Neural progenitor cell (in vitro differentiated cells): ENCODE data around the gene DHX35. TPM values are rescaled to one million over a fixed set of nuclear protein-coding genes. Genes with fewer than 3 reads are reported as not detected.
"Not testable (repeated sequence)": the region's sequence is repeated elsewhere in the genome, so short reads cannot be mapped to it uniquely, and the experiment has no call there.

Experiments
- DNase-seq: peaks from one replicate; pipeline ENCODE4 v3.0.0-alpha.2; 2016; ENCODE audit warnings: low spot score
- H2AFZ ChIP-seq: fragments of 200-600 bp; sonication (generic); replicated peaks from 2 replicates; pipeline ENCODE4 v1.6.1; 2016; ENCODE audit warnings: antibody characterized with exemption
- H3F3A ChIP-seq: fragments of 200-600 bp; sonication (generic); 2 replicates; pipeline ENCODE4 v1.6.1; 2016; ENCODE audit warnings: antibody characterized with exemption, low read depth
- H3K27ac ChIP-seq: fragments of 200-600 bp; sonication (generic); 2 replicates; pipeline ENCODE4 v1.5.1; 2016; ENCODE audit warnings: mild to moderate bottlenecking
- H3K27me3 ChIP-seq: fragments of 200-600 bp; sonication (generic); 2 replicates; pipeline ENCODE4 v1.6.1; 2016; ENCODE audit warnings: mild to moderate bottlenecking, moderate library complexity
- H3K36me3 ChIP-seq: fragments of 200-600 bp; sonication (generic); 2 replicates; pipeline ENCODE4 v1.5.1; 2016
- H3K4me1 ChIP-seq: fragments of 200-600 bp; sonication (generic); 2 replicates; pipeline ENCODE4 v1.6.1; 2016; ENCODE audit warnings: mixed run types
- H3K4me2 ChIP-seq: fragments of 200-600 bp; sonication (generic); 2 replicates; pipeline ENCODE4 v1.6.1; 2016
- H3K4me3 ChIP-seq: fragments of 200-600 bp; sonication (generic); 2 replicates; pipeline ENCODE4 v1.5.1; 2016
- H3K79me2 ChIP-seq: fragments of 200-600 bp; sonication (generic); 2 replicates; pipeline ENCODE4 v1.6.1; 2016; ENCODE audit warnings: low read depth
- H3K9ac ChIP-seq: fragments of 200-600 bp; sonication (generic); 2 replicates; pipeline ENCODE4 v1.6.1; 2016
- H3K9me3 ChIP-seq: fragments of 200-600 bp; sonication (generic); 2 replicates; pipeline ENCODE4 v1.5.1; 2016; ENCODE audit warnings: low read depth
- H4K20me1 ChIP-seq: fragments of 200-600 bp; sonication (generic); 2 replicates; pipeline ENCODE4 v1.6.1; 2016; ENCODE audit warnings: low read depth
- H3K27ac Mint-ChIP-seq: 3 replicates; pipeline ENCODE4 v1.8.0; 2021; ENCODE audit warnings: mixed read lengths
- H3K27me3 Mint-ChIP-seq: 2 replicates; pipeline ENCODE4 v1.8.0; 2022; ENCODE audit warnings: low read depth, mild to moderate bottlenecking, inconsistent platforms, moderate library complexity, mixed read lengths; ENCODE audit not compliant: insufficient read depth
- H3K36me3 Mint-ChIP-seq: 3 replicates; pipeline ENCODE4 v1.8.0; 2021; ENCODE audit warnings: mixed read lengths
- H3K4me1 Mint-ChIP-seq: 3 replicates; pipeline ENCODE4 v1.8.0; 2021; ENCODE audit warnings: mixed read lengths
- H3K4me3 Mint-ChIP-seq: 3 replicates; pipeline ENCODE4 v1.8.0; 2021; ENCODE audit warnings: mild to moderate bottlenecking, moderate library complexity, mixed read lengths
- H3K9me3 Mint-ChIP-seq: 3 replicates; pipeline ENCODE4 v1.8.0; 2020; ENCODE audit warnings: mixed read lengths
- EZH2 ChIP-seq: fragments of 200-600 bp; sonication (generic); IDR thresholded peaks from 2 replicates; pipeline ENCODE4 v1.6.1; 2017; ENCODE audit warnings: antibody characterized with exemption, mild to moderate bottlenecking, moderate library complexity
- EZH2phosphoT487 ChIP-seq: fragments of 200-600 bp; sonication (generic); IDR thresholded peaks from 2 replicates; pipeline ENCODE4 v1.6.1; 2017; ENCODE audit warnings: antibody characterized with exemption
- total RNA-seq: library from RNA; depleted of rRNA; stranded (reverse); fragments of >200 nt; gene quantifications from 2 replicates; pipeline ENCODE4 v1.2.3, GENCODE V29; 2015; ENCODE audit warnings: low replicate concordance
- TF ChIP-seq, protein P1 (sequence below): fragments of 200-600 bp; sonication (generic); IDR thresholded peaks from 2 replicates; pipeline ENCODE4 v1.5.1; 2017; ENCODE audit warnings: antibody characterized with exemption, mild to moderate bottlenecking

The DHX35 gene
- total RNA-seq, 1 donor from 2014 or later = 22.5 TPM

DNA sequence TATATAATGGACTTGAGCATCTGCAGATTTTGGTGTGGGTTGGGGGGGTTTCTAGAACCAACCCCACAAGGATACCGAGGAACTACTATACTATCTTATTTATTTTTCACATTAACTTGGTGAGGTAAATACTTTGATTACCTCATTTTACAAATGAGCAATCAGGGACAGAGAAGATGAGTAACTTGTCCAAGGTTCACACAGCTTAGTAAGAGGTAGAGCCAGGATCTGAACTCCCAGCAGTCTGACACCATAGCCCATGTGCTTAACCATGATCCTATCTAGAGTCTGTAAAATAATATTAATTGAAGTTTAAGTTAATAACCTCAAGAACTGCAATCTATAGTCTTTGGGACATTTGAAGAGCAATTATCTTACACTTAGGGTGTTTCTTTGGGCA is 28.6 kb downstream of the DHX35 start:
- H3K27me3 ChIP-seq = no peaks in the 10 kb centered on the region
- H3K4me3 ChIP-seq = no peak overlapping the region
- no peaks in the 10 kb centered on the region for H3F3A ChIP-seq
- H3K9me3 ChIP-seq = no peaks in the 10 kb centered on the region
- no peak overlapping the region for H3K4me2 ChIP-seq
- no peak overlapping the region for H3K27ac ChIP-seq
- H2AFZ ChIP-seq = no peak overlapping the region
- H3K9ac ChIP-seq = no peak overlapping the region
- H3K4me3 Mint-ChIP-seq = no peak overlapping the region
- no peak for DNase-seq
- peaks cover 9% of the 10 kb centered on the region for H3K36me3 ChIP-seq
- H3K36me3 Mint-ChIP-seq = peaks cover 21% of the 10 kb centered on the region
- H3K9me3 Mint-ChIP-seq = no peaks in the 10 kb centered on the region
- H3K4me1 Mint-ChIP-seq = no peaks in the 10 kb centered on the region
- TF ChIP-seq EZH2phosphoT487 (no peak), EZH2 (no peak)
- TF ChIP-seq, protein P1, sequence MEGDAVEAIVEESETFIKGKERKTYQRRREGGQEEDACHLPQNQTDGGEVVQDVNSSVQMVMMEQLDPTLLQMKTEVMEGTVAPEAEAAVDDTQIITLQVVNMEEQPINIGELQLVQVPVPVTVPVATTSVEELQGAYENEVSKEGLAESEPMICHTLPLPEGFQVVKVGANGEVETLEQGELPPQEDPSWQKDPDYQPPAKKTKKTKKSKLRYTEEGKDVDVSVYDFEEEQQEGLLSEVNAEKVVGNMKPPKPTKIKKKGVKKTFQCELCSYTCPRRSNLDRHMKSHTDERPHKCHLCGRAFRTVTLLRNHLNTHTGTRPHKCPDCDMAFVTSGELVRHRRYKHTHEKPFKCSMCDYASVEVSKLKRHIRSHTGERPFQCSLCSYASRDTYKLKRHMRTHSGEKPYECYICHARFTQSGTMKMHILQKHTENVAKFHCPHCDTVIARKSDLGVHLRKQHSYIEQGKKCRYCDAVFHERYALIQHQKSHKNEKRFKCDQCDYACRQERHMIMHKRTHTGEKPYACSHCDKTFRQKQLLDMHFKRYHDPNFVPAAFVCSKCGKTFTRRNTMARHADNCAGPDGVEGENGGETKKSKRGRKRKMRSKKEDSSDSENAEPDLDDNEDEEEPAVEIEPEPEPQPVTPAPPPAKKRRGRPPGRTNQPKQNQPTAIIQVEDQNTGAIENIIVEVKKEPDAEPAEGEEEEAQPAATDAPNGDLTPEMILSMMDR = no peak
- H3K27me3 Mint-ChIP-seq = no peaks in the 10 kb centered on the region
- no peaks in the 10 kb centered on the region for H3K4me1 ChIP-seq
- no peaks in the 10 kb centered on the region for H4K20me1 ChIP-seq
- no peaks in the 10 kb centered on the region for H3K79me2 ChIP-seq
- no peak overlapping the region for H3K27ac Mint-ChIP-seq

DNA sequence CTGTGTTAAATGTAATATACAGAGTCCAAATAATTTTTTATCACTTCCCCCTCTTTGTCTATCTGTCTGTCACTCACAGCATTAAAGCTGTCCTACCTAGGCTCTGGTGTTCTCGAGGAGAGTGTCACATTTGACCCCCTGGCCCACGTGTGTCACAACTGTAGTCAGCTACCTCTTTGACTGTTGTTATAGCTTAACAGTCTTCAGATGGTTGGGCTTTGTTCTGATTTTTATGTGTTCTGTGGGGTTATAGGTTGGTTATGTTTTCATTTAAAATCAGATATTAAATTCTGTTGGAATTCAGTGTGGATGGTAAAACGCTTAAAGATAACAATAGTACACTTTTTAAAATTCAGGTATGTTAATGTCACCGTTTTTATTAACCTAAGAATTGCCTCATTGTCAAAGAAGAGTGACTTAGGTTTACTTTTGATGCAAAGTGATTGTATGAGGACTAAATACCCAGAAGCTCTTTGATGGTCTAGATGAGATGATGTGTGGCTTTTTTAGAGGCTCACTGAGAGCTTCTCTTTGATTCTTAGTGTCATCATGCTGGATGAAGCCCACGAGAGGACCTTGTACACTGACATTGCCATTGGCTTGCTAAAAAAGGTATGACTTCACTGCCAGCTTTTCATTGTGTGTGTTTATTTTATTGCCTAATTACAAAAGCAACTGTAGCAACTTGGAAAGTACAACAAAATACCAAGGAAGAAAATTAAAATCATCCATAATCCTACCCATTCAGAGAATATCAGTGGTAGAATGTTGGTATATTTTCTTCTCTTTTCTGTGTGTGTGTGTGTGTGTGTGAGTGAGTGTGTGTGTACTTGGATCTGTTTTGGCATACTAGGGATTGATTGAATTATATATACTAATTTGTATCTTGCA is 29.9 kb downstream of the DHX35 start:
- no peak overlapping the region for H3K27ac Mint-ChIP-seq
- H2AFZ ChIP-seq = no peak overlapping the region
- no peaks in the 10 kb centered on the region for H3K27me3 ChIP-seq

DNA sequence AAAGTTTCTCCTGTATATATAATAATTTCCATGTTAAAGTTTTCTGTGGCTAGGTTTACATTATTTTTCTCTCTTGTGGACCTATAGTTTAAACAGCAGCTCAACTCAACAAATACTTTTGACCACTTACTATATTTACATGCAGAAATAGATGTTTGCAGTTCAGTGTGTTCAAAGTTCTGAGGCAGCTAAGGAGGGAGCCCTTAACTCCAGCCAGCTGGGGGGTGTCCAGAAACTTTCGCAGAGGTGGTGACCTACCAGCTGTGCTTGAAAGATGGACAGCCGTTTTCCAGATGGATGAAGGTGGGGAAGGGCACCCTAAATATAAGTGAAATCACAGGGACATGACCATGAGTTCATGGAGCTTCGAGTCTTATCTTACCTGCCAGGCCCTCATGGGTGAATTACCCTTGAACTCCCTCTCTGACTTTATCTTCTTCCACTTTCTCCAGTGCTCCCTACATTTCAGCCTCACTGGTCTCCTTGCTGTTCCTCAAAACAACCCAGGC is 33.4 kb downstream of the DHX35 start:
- Histone ChIP-seq H3K4me1 (no peaks in the 10 kb centered on the region), H3K4me2 (no peak overlapping the region), H3K4me3 (no peak overlapping the region), H4K20me1 (no peaks in the 10 kb centered on the region), H2AFZ (no peak overlapping the region), H3K27ac (no peak overlapping the region), H3F3A (no peaks in the 10 kb centered on the region), H3K36me3 (no peaks in the 10 kb centered on the region), H3K9me3 (no peaks in the 10 kb centered on the region), H3K27me3 (no peaks in the 10 kb centered on the region), H3K79me2 (no peaks in the 10 kb centered on the region), H3K9ac (no peak overlapping the region)
- no peak for DNase-seq
- H3K9me3 Mint-ChIP-seq = no peaks in the 10 kb centered on the region
- H3K36me3 Mint-ChIP-seq = peaks cover 22% of the 10 kb centered on the region
- no peak for TF ChIP-seq EZH2
- TF ChIP-seq, protein P1 = no peak
- no peak for TF ChIP-seq EZH2phosphoT487
- no peaks in the 10 kb centered on the region for H3K27me3 Mint-ChIP-seq
- no peak overlapping the region for H3K27ac Mint-ChIP-seq
- H3K4me3 Mint-ChIP-seq = no peak overlapping the region
- no peaks in the 10 kb centered on the region for H3K4me1 Mint-ChIP-seq

More for the DNA sequence above, 29.9 kb downstream of the DHX35 start:
- H3K4me1 ChIP-seq = no peaks in the 10 kb centered on the region
- H4K20me1 ChIP-seq = no peaks in the 10 kb centered on the region
- H3K9me3 ChIP-seq = no peaks in the 10 kb centered on the region
- no peaks in the 10 kb centered on the region for H3F3A ChIP-seq
- H3K9ac ChIP-seq = no peak overlapping the region
- no peak overlapping the region for H3K27ac ChIP-seq
- no peaks in the 10 kb centered on the region for H3K79me2 ChIP-seq
- H3K9me3 Mint-ChIP-seq = no peaks in the 10 kb centered on the region
- H3K4me3 Mint-ChIP-seq = no peak overlapping the region
- H3K36me3 ChIP-seq = peaks cover 9% of the 10 kb centered on the region
- no peak overlapping the region for H3K4me2 ChIP-seq
- no peaks in the 10 kb centered on the region for H3K27me3 Mint-ChIP-seq
- TF ChIP-seq EZH2phosphoT487 (no peak), EZH2 (no peak)
- TF ChIP-seq, protein P1 = no peak
- no peaks in the 10 kb centered on the region for H3K4me1 Mint-ChIP-seq
- peaks cover 25% of the 10 kb centered on the region for H3K36me3 Mint-ChIP-seq
- no peak for DNase-seq
- H3K4me3 ChIP-seq = no peak overlapping the region

DNA sequence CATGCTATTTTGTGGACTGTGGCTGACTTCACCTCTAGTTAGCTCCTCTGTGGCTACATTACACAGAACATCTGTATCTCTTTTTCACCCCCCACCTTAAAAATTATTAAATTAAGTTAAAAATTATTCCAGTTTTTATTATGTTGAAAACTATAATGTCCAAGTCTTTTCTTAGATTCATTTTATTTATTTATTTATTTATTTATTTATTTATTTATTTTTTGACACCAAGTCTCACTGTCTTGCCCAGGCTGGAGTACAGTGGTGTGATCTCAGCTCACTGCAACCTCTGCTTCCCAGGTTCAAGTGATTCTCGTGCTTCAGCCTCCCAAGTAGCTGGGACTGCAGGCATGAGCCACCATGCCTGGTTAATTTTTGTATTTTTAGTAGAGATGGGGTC is 34.7 kb downstream of the DHX35 start:
- not testable (repeated sequence) for H3K4me1 Mint-ChIP-seq, H4K20me1 ChIP-seq, H3K9me3 ChIP-seq, H3K4me3 ChIP-seq, DNase-seq, H3F3A ChIP-seq, H3K79me2 ChIP-seq, H3K9me3 Mint-ChIP-seq, H3K36me3 ChIP-seq, H3K27ac ChIP-seq, H3K27me3 Mint-ChIP-seq, H3K4me2 ChIP-seq, H3K4me3 Mint-ChIP-seq, H2AFZ ChIP-seq, H3K9ac ChIP-seq, H3K27me3 ChIP-seq, H3K27ac Mint-ChIP-seq, H3K4me1 ChIP-seq
- H3K36me3 Mint-ChIP-seq = peaks cover 20% of the 10 kb centered on the region
